ENCODE measurements around the gene JARID2.

DNA sequence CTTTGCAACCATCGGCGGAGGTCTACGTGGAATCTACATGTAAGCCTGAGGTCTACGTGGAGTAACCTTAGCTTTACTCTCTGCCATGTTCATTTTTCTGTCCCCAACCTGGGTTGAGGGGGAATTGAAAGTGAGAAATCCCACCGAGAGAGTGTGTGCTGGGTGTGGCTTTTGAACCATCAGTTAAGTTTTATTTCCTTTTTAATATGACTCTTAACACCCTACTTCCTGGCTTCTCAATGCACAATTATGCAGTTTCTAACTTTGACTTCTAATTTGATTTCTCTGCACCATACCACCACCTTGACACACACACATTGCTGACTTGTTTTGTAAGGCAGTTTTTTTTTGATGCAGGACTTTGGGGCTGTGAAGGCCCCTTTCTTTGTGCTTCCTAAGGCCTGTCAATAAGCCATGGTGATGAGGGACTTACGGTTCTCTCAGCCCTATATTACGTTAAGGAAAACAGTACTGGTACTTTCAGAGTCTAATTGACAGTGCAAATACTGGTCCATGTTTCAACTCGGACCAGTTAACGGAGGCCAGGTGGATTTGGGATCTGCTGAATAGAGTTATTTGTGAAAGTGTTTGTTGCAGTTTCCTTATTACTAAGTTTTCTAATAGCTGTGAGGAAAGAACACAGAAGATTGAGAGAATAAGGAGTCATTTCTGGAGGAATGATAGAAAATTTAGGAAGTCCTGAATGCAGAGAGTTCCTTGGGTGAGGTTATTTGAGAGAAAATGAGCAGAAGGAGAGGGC is 206.5 kb downstream of the JARID2 start:
- TF ChIP-seq, protein P1, sequence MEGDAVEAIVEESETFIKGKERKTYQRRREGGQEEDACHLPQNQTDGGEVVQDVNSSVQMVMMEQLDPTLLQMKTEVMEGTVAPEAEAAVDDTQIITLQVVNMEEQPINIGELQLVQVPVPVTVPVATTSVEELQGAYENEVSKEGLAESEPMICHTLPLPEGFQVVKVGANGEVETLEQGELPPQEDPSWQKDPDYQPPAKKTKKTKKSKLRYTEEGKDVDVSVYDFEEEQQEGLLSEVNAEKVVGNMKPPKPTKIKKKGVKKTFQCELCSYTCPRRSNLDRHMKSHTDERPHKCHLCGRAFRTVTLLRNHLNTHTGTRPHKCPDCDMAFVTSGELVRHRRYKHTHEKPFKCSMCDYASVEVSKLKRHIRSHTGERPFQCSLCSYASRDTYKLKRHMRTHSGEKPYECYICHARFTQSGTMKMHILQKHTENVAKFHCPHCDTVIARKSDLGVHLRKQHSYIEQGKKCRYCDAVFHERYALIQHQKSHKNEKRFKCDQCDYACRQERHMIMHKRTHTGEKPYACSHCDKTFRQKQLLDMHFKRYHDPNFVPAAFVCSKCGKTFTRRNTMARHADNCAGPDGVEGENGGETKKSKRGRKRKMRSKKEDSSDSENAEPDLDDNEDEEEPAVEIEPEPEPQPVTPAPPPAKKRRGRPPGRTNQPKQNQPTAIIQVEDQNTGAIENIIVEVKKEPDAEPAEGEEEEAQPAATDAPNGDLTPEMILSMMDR (IDR thresholded peaks at IDR 0.05) = no peak
- TF ChIP-seq POLR2A (IDR thresholded peaks at IDR 0.05) = no peak
